HCT116 (cell line): ENCODE data around the gene PNP. TPM values are rescaled to one million over a fixed set of nuclear protein-coding genes. Genes with fewer than 3 reads are reported as not detected.
"Not testable (repeated sequence)": the region's sequence is repeated elsewhere in the genome, so short reads cannot be mapped to it uniquely, and the experiment has no call there.

ENCODE experiments used
- ATAC-seq: fragments of 200-7000 bp; cut with Tn5 transposase; 2 replicates; pipeline ENCODE4 v1.9.1; 2020; ENCODE audit warnings: mild to moderate bottlenecking, moderate library complexity
- BruUV-seq: library from RNA; stranded (reverse); fragments of 400-500 nt; replicated peaks from 2 replicates; lab custom pipeline; 2021; lab: Mats Ljungman, UMichigan
- CTCF ChIA-PET: fragments of 300-600 bp; sonication (Branson Sonifier 250); formaldehyde crosslinking; loops from one replicate; lab custom pipeline; 2021; ENCODE audit warnings: antibody characterized with exemption; lab: Charles Lee
- POLR2A ChIA-PET: fragments of 300-600, 350-600 bp; sonication (Branson Sonifier 250); formaldehyde crosslinking; loops from one replicate; lab custom pipeline; 2021; ENCODE audit warnings: antibody characterized with exemption; lab: Charles Lee
- RAD21 ChIA-PET, 2 experiments: fragments of 300-600 bp; sonication (Branson Sonifier 250); formaldehyde crosslinking; loops; one replicate each; lab custom pipeline; 2023; ENCODE audit warnings: low total read pairs in 2 of 2; ENCODE audit not compliant: uncharacterized antibody in 2 of 2, unreplicated experiment in 2 of 2, low non-redundant PET in 1 of 2; lab: Charles Lee
- DNase-seq: peaks from one replicate; pipeline ENCODE4 v3.0.0-alpha.2; 2010; ENCODE audit warnings: low read depth, low spot score
- H2AFZ ChIP-seq: fragments of 200-600 bp; shearing (Covaris generic), sonication (generic); 2 replicates; pipeline ENCODE4 v1.6.1; 2017; ENCODE audit warnings: low read depth, mixed run types, mixed read lengths, antibody characterized with exemption, low read length; ENCODE audit not compliant: poor library complexity, severe bottlenecking
- H3K27ac ChIP-seq: 2 replicates; pipeline ENCODE4 v1.5.1; 2012; ENCODE audit warnings: low read depth, low read length
- H3K27me3 ChIP-seq: fragments of 200-600 bp; sonication (generic); 2 replicates; pipeline ENCODE4 v1.6.1; 2016; ENCODE audit warnings: mixed run types, low read length, mixed read lengths; ENCODE audit not compliant: insufficient read depth
- H3K36me3 ChIP-seq, 2 experiments: fragments of 200-500 bp in 1 of 2; fragments of 200-600 bp in 1 of 2; sonication (Bioruptor generic) in 1 of 2; sonication (generic) in 1 of 2; 2 replicates each; pipeline versions ENCODE4 v1.5.1 to v1.6.1; 2014 to 2016; ENCODE audit warnings: low read length in 2 of 2, inconsistent platforms in 1 of 2, mixed read lengths in 1 of 2, mixed run types in 1 of 2; ENCODE audit not compliant: insufficient read depth in 2 of 2, control insufficient read depth in 1 of 2
- H3K4me1 ChIP-seq, 2 experiments: fragments of 200-600 bp in 1 of 2; sonication (generic) in 1 of 2; 2 replicates each; pipeline versions ENCODE4 v1.5.1 to v1.6.1; 2012 to 2017; ENCODE audit warnings: low read length in 2 of 2, inconsistent platforms in 1 of 2, mild to moderate bottlenecking in 1 of 2, mixed read lengths in 1 of 2, mixed run types in 1 of 2, moderate library complexity in 1 of 2; ENCODE audit not compliant: insufficient read depth in 2 of 2, control insufficient read depth in 1 of 2
- H3K4me2 ChIP-seq: fragments of 200-600 bp; sonication (generic); 2 replicates; pipeline ENCODE4 v1.6.1; 2017; ENCODE audit warnings: mixed run types, low read length, mixed read lengths
- H3K4me3 ChIP-seq, 2 experiments: fragments of 200-600 bp in 1 of 2; sonication (generic) in 1 of 2; replicated peaks in 1 of 2; 2 replicates each; pipeline ENCODE4 v1.5.1; 2011 to 2016; ENCODE audit warnings: low read length in 2 of 2, control low read depth in 1 of 2, low read depth in 1 of 2, mild to moderate bottlenecking in 1 of 2, mixed read lengths in 1 of 2, mixed run types in 1 of 2
- H3K79me2 ChIP-seq: fragments of 200-600 bp; sonication (generic); 2 replicates; pipeline ENCODE4 v1.6.1; 2017; ENCODE audit warnings: mild to moderate bottlenecking, mixed run types, low read length, moderate library complexity, mixed read lengths; ENCODE audit not compliant: insufficient read depth
- H3K9ac ChIP-seq: fragments of 200-600 bp; sonication (generic); 2 replicates; pipeline ENCODE4 v1.6.1; 2016; ENCODE audit warnings: low read length, mixed read lengths
- H3K9me2 ChIP-seq: fragments of 200-600 bp; sonication (generic), shearing (Covaris generic); 2 replicates; pipeline ENCODE4 v1.6.1; 2017; ENCODE audit warnings: mixed run types, mild to moderate bottlenecking, moderate library complexity; ENCODE audit not compliant: insufficient read depth
- H3K9me3 ChIP-seq, 2 experiments: fragments of 200-500 bp in 1 of 2; fragments of 200-600 bp in 1 of 2; sonication (Bioruptor generic) in 1 of 2; sonication (generic) in 1 of 2; 2 replicates each; pipeline ENCODE4 v1.6.1; 2014 to 2017; ENCODE audit warnings: low read length in 2 of 2, mixed read lengths in 2 of 2, inconsistent platforms in 1 of 2, low read depth in 1 of 2, mild to moderate bottlenecking in 1 of 2, mixed run types in 1 of 2, moderate library complexity in 1 of 2; ENCODE audit not compliant: control insufficient read depth in 1 of 2, insufficient read depth in 1 of 2
- H4K20me1 ChIP-seq: fragments of 200-600 bp; sonication (generic), shearing (Covaris generic); 2 replicates; pipeline ENCODE4 v1.6.1; 2017; ENCODE audit warnings: mixed run types, mild to moderate bottlenecking, moderate library complexity; ENCODE audit not compliant: insufficient read depth
- CBX3 ChIP-seq: IDR thresholded peaks from 2 replicates; pipeline ENCODE4 v1.6.1; 2012; ENCODE audit warnings: low read depth
- CEBPB ChIP-seq: IDR thresholded peaks from 2 replicates; pipeline ENCODE4 v1.6.1; 2012; ENCODE audit warnings: low read depth
- ELF1 ChIP-seq: IDR thresholded peaks from 2 replicates; pipeline ENCODE4 v1.6.1; 2012; ENCODE audit warnings: low read depth, borderline replicate concordance
- EZH2 ChIP-seq: fragments of 200-600 bp; sonication (generic); IDR thresholded peaks from 2 replicates; pipeline ENCODE4 v1.6.1; 2017; ENCODE audit warnings: antibody characterized with exemption, mixed run types
- EZH2phosphoT487 ChIP-seq: fragments of 200-600 bp; IDR thresholded peaks from 2 replicates; pipeline ENCODE4 v1.6.1; 2018; ENCODE audit warnings: antibody characterized with exemption, borderline replicate concordance
- FOSL1 ChIP-seq: IDR thresholded peaks from 2 replicates; pipeline ENCODE4 v1.6.1; 2012; ENCODE audit warnings: low read depth
- POLR2A ChIP-seq: IDR thresholded peaks from 2 replicates; pipeline ENCODE4 v1.7.0; 2011; ENCODE audit warnings: borderline replicate concordance; ENCODE audit not compliant: insufficient read depth, insufficient read length; ENCODE audit errors: extremely low read depth
- RAD21 ChIP-seq: IDR thresholded peaks from 2 replicates; pipeline ENCODE4 v1.6.1; 2012; ENCODE audit warnings: low read depth, mild to moderate bottlenecking
- REST ChIP-seq: IDR thresholded peaks from 2 replicates; pipeline ENCODE4 v1.6.1; 2012; ENCODE audit warnings: low read depth
- SIN3A ChIP-seq: IDR thresholded peaks from 2 replicates; pipeline ENCODE4 v1.6.1; 2012; ENCODE audit warnings: low read depth
- SP1 ChIP-seq: IDR thresholded peaks from 2 replicates; pipeline ENCODE4 v1.6.1; 2012; ENCODE audit warnings: low read depth
- SRF ChIP-seq: IDR thresholded peaks from 2 replicates; pipeline ENCODE4 v1.6.1; 2012; ENCODE audit warnings: low read depth
- TCF7L2 ChIP-seq: IDR thresholded peaks from 2 replicates; pipeline ENCODE4 v1.7.0; 2011; ENCODE audit warnings: borderline replicate concordance, inconsistent platforms; ENCODE audit not compliant: insufficient read depth, insufficient read length; ENCODE audit errors: extremely low read depth
- ZFX ChIP-seq: fragments of 450-650 bp; IDR thresholded peaks from 2 replicates; pipeline ENCODE4 v1.6.1; 2017
- ZNF274 ChIP-seq: fragments of 200-500 bp; sonication (Bioruptor generic); IDR thresholded peaks from 2 replicates; pipeline ENCODE4 v1.6.1; 2014; ENCODE audit warnings: mild to moderate bottlenecking, low read depth, low read length, inconsistent platforms
- intact Hi-C: fragments of 100-400 bp; cut with micrococcal nuclease; formaldehyde crosslinking; loops from 2 replicates; pipeline ENCODE4 v1.10.0; 2022
- total RNA-seq: library from RNA; stranded (reverse); gene quantifications from one replicate; pipeline ENCODE4 v1.2.1, GENCODE V29; 2021; ENCODE audit not compliant: unreplicated experiment
- TF ChIP-seq, protein P1 (sequence below), 3 experiments: fragments of 200-600 bp in 1 of 3; sonication (generic) in 1 of 3; IDR thresholded peaks in 2 of 3; conservative IDR thresholded peaks in 1 of 3; 2 replicates each; pipeline ENCODE4 v1.5.1; 2012 to 2017; ENCODE audit warnings: low read depth in 2 of 3, low read length in 2 of 3, antibody characterized with exemption in 1 of 3, borderline replicate concordance in 1 of 3, control low read depth in 1 of 3, mild to moderate bottlenecking in 1 of 3, mixed read lengths in 1 of 3, mixed run types in 1 of 3, moderate library complexity in 1 of 3; ENCODE audit not compliant: insufficient read depth in 1 of 3
- TF ChIP-seq, protein P2 (sequence below): IDR thresholded peaks from 2 replicates; pipeline ENCODE4 v1.6.1; 2012

Gene PNP
- total RNA-seq, 1 experiment from 2014 or later, result 63.0 TPM

DNA sequence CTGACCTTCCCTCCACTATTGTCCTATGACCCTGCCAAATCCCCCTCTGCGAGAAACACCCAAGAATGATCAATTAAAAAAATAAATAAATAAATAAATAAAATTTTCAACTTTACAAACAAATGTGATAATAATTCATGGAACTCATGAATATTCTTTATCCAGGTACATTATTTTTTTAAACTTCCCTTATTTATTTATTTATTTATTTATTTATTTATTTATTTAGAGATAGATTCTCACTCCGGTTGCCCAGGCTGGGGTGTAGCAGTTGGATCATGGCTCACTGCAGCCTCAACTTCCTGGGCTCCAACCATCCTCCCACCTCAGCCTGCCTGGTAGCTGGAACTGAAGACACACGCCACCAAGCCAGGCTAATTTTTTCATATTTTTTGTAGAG is 38.3 kb downstream of the PNP start:
- intact Hi-C loops, H4K20me1 ChIP-seq, H3K4me3 ChIP-seq, ATAC-seq, RAD21 ChIA-PET, H3K27me3 ChIP-seq, BruUV-seq, H3K9me3 ChIP-seq, DNase-seq, CTCF ChIA-PET, H3K36me3 ChIP-seq, H3K4me2 ChIP-seq, H3K4me1 ChIP-seq, POLR2A ChIA-PET, H3K79me2 ChIP-seq, H3K9ac ChIP-seq, H3K9me2 ChIP-seq, H2AFZ ChIP-seq, H3K27ac ChIP-seq: not testable (repeated sequence)

DNA sequence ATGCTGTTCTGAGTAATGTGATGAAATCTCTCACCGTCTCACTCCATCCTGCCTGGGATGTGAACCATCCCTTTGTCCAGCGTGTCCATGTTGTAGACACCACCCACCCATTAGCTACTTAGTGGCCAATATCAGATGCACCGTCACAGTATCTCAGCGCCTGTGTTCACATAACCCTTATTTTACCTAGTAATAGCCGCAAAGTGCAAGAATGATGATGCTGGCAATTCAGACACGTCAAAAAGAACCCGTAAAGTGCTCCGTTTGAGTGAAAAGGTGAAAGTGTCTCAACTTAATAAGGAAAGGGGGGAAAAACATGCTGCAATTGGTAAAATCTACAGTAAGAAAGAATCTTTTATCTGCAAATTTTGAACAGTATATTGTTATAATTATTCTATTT is 39.2 kb downstream of the PNP start:
- POLR2A ChIA-PET, result no interaction called here
- no peaks in the 10 kb centered on the region for H3K9me3 ChIP-seq
- DNase-seq, result no peak
- no peaks in the 10 kb centered on the region for H3K36me3 ChIP-seq
- no peak overlapping the region for H3K4me2 ChIP-seq
- no peak overlapping the region for H2AFZ ChIP-seq
- no peak overlapping the region for H3K4me3 ChIP-seq
- H3K27me3 ChIP-seq, result no peaks in the 10 kb centered on the region
- no peak overlapping the region for H3K27ac ChIP-seq
- no TSS peak for BruUV-seq
- CTCF ChIA-PET, result no interaction called here
- no peaks in the 10 kb centered on the region for H4K20me1 ChIP-seq
- no peaks in the 10 kb centered on the region for H3K79me2 ChIP-seq
- H3K9ac ChIP-seq, result no peak overlapping the region
- no peaks in the 10 kb centered on the region for H3K9me2 ChIP-seq
- no peaks in the 10 kb centered on the region for H3K4me1 ChIP-seq
- RAD21 ChIA-PET, result no interaction called here
- no peak for ATAC-seq
- intact Hi-C loops, result no loop called here
- TF ChIP-seq EZH2phosphoT487 (no peak), SIN3A (no peak), CEBPB (no peak), RAD21 (no peak), SRF (no peak), FOSL1 (no peak), CBX3 (no peak), SP1 (no peak), ELF1 (no peak), POLR2A (no peak), EZH2 (no peak), ZNF274 (no peak), REST (no peak), ZFX (no peak), TCF7L2 (no peak)
- TF ChIP-seq, protein P1, sequence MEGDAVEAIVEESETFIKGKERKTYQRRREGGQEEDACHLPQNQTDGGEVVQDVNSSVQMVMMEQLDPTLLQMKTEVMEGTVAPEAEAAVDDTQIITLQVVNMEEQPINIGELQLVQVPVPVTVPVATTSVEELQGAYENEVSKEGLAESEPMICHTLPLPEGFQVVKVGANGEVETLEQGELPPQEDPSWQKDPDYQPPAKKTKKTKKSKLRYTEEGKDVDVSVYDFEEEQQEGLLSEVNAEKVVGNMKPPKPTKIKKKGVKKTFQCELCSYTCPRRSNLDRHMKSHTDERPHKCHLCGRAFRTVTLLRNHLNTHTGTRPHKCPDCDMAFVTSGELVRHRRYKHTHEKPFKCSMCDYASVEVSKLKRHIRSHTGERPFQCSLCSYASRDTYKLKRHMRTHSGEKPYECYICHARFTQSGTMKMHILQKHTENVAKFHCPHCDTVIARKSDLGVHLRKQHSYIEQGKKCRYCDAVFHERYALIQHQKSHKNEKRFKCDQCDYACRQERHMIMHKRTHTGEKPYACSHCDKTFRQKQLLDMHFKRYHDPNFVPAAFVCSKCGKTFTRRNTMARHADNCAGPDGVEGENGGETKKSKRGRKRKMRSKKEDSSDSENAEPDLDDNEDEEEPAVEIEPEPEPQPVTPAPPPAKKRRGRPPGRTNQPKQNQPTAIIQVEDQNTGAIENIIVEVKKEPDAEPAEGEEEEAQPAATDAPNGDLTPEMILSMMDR (IDR thresholded peaks at IDR 0.05 in 2 of 3, conservative IDR thresholded peaks at IDR 0.05 in 1 of 3; ENCODE audit: borderline replicate concordance in 1 of 3, insufficient read depth in 1 of 3, low read depth in 2 of 3, low read length in 2 of 3), result no peak
- TF ChIP-seq, protein P2, sequence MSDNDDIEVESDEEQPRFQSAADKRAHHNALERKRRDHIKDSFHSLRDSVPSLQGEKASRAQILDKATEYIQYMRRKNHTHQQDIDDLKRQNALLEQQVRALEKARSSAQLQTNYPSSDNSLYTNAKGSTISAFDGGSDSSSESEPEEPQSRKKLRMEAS, result no peak
